CD4-positive, alpha-beta T cell treated with Interleukin-21 for 1 hour (primary cell): ENCODE data around the gene TEN1.
A peak's percentile ranks its signal among the peaks of the same experiment; 100 is the strongest.
"Not testable (repeated sequence)": the region's sequence is repeated elsewhere in the genome, so short reads cannot be mapped to it uniquely, and the experiment has no call there.

ENCODE experiments used
- DNase-seq: peaks from one replicate; pipeline ENCODE4 v3.0.0-alpha.2; 2020

Gene TEN1

DNA sequence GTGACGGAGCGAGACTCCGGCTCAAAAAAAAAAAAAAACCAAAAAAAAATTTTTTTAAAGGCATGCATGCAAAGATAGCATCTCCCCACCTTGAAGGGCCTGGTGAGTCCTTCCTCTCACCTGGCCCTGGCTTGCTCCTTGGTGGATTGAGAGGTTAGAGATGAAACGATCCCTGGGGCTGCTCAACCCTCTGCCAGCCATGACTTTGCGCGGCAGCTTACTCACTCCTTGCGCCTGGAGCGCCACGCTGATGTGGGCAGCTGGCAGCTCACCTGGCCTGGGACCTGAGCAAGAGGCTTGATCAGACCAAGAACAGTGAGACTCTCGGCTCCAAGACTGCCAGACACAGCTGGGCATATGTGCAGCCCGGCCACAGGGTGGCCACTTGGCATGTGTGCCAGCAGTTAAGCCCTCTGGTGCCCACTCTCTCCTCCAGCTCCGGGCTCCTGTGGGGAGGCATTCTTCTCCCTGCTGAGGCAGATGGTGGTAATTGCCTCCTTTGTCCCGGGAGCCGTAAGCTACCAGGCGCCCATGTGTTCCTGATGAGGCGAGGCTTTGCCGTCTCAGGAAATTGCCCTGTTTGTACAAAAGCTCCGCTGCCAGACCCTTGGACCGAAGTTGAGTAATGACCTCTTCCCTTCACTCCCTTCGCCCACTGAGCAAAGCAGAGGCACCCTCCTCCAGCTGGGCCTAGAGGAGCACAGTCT, 53.2 kb downstream of the TEN1 start:
- DNase-seq = no peak

DNA sequence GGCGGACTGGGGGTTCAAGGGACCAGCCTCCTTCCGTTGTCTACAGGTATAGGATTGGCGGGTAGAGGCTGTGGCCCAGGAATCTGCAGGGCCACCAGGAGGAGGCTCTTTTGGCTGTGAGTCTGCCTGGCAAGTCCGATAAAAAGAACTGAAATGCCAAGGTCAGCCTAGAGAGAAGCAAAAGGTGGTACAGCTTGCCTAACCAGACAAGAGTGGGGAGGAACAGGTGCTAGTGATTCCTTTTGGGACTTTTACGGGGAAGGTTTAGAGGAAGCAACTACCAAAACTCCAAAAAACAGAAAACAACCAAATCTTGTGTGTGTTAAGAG, 53.7 kb downstream of the TEN1 start:
- no peak for DNase-seq

DNA sequence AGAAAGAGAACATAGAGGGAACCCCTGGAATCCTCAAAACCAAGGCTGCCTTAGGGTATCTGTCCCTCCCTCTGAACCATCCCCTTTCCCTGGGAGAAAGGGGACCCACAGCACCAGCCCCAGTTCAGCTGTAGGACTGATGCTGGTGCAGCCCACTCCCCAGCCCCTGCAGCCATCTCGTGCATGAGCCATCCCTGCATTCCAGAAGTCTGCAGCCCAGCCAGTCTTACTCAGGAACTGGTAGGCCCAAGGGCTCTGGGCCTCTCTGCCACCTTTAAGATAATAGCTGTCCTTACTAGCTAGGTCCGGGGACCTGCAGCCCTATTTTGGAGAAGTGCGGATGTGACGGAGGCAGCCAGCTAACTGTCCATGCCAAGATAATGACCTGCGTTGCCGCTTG, 54.1 kb downstream of the TEN1 start:
- no peak for DNase-seq

DNA sequence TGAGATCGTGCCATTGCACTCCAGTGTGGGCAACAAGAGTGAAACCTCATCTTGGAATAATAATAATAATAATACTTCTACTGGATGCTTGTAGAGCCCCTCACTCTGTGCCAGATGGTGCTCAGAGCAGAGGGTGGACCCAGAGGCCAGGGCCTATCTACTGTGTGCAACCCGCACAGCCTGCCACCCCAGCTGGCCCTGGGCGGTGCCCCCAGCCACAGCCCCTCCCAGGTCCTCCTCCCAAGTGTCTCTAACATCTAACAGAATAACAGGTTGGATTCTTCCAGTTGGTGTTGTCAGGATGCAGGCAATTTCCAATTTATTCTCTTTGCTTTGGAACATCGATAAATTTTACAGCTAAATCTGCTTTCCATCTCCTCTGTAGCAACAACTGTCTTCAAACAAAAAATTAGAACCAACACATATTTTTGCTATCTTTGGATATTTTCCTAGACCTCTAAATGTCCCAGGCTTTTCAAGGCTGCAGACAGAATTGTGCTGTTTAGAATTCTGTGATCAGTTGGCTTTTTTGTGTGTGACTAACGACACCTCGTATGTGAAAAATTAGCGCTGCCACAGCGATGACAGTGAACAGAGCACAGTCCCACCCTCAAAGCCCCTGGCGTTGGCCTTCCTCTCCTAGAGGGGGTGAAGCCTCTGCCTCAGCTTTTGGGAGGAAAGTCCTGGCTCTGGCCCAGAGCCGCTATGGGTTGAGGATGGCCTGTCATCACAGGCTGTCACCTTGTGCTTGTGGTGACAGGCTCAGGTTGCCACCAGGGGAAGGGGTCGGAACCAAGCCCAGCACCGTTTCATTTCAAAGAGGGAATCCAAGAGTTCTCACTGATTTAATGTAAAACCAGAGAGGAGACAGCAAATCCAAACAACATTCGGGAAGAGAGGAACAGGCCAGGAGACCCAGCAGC, 55.6 kb downstream of the TEN1 start:
- DNase-seq = no peak

DNA sequence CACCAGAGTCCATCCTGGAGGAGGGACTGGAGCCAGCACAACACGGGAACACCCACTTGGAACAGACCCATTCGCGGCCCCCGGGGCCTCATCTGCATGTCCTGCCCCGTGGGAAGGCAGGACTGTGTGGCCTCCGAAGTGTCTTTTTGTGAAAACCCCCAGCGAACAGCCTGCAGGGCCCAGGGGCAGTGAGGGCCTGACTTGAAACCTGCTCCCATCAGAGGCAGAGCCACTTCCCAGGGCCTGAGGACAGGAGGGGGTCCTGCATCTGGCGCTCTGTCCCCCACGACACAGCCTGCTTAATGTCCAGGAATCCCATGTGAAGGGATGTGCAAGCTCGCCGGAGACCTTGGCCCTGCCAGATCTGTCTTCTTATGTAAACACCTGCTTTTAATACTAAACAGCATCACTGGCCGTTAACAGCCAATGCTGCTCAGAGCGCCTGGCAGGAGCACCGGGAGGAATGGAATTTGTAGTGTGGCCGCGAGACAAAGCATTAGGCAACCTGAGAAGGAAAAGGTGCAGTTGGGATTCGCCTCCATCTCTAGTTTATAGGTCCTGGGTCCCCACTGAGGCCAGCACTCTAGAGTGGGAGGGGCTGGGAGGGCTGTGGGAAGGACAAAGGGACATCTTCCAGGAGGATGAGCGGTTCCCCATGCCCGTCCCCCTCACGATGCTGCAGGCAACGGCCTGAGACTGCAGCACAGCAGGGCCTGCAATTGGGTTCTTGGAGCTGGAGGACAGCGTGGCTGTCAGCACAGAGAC, 57.6 kb downstream of the TEN1 start:
- no peak for DNase-seq

DNA sequence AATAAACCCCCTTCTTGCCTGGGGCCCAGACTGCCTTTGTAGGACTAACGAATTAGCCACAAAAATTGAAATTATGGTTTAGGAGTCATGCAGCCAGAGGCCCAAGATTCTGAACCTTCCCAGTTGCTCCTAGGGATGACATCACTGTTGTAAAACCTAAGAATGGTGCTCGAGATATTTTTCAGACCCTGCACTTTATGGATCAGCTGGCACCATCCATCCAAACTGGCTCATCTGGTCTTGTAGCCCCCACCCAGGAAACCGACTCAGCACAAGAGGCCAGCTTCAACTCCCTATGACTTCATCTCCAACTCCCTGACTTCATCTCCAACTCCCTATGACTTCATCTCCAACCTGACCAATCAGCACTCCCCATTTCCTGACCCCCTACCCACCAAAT, 59.0 kb downstream of the TEN1 start:
- DNase-seq = no peak

DNA sequence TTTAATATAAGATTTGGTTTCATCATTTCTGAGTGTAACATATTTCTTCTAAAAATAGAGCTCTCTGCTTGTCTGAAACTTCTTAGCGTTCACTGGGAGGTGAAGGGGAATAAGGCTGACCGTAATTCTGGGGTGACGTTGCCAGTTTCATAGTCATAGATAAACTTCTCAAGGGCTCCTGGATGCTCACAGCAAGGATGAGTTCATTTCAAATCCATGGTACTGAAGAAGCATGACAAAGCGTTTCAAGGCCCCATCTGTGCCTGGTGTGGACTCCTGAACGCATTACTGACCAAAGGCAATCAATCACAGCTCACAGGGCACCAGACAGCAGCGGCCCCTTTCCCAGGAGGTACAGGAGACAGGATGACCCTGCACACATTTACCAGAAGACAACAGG, 60.1 kb downstream of the TEN1 start:
- no peak for DNase-seq

DNA sequence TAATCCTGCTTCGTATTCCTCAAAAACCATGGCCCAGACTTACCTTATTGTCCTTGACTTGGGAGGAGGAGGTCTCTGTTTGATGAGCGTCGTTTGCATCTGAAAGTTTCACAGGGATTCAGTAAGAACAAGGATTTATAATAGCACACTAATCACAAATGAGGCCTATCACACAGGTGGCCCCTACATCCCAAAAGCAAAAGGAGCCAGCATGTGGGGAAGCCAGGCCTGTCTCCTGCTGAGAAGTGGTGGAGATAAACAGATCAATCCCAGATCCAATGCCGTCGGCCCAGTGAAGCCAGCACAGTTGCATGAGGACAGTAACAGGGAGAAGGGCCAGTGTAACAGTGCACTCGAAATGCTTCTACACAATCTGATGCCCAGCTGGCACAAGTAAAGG, 61.3 kb downstream of the TEN1 start:
- no peak for DNase-seq

DNA sequence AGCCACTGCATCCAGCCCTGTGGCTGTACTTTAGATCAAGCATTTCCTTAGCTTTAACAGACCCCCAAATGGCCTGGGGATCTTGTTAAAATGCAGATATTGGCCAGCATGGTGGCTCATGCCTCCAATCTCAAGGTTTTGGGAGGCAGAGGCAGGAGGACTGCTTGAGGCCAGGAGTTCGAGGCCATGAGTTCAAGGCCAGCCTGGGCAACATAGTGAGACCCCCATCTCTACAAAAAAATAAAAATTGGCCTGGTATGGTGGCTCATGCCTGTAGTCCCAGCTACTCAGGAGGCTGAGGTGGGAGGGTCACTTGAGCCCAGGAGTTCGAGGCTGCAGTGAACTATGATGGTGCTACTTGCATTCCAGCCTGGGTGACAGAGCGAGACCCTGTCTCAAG, 63.8 kb downstream of the TEN1 start:
- DNase-seq = not testable (repeated sequence)

DNA sequence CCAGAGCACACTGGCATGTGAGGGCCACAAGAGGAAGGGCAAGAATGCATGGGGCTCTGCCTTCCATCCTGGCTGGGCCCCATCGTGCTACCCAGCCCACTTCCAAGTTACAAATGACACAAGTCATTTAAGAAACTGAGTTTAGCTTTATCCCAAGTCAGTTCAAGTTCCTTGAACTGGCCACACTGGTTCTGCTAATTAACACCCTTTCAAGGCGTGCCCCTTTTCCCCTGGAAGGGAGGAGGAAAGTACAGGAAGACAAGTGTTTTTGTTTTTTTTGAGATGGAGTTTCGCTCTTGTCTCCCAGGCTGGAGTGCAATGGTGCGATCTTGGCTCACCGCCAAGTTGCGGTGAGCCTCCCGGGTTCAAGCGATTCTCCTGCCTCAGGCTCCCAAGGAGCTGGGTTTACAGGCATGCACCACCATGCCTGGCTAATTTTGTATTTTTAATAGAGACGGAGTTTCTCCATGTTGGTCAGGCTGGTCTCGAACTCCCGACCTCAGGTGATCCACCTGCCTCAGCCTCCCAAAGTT, 65.5 kb downstream of the TEN1 start:
- DNase-seq = not testable (repeated sequence)

DNA sequence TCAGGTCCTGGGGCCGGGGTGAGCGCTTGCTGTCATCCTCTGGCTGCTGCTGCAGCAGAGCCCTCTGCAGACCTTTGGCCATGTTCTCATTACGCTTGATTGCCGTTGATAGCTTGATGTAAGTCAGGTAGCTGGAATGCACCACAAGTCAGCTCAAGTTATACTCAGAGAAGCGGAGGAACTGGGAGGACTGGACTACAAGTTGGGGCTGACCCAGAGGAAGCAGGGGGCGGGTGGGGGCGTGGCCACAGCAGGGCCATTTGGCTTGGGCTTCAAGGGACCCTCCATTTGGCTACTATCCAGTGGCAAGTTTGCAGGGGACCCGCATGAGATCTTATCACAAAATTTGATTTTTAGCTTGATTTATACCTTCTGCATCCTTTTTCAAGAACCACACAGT, 67.0 kb downstream of the TEN1 start:
- DNase-seq = no peak

DNA sequence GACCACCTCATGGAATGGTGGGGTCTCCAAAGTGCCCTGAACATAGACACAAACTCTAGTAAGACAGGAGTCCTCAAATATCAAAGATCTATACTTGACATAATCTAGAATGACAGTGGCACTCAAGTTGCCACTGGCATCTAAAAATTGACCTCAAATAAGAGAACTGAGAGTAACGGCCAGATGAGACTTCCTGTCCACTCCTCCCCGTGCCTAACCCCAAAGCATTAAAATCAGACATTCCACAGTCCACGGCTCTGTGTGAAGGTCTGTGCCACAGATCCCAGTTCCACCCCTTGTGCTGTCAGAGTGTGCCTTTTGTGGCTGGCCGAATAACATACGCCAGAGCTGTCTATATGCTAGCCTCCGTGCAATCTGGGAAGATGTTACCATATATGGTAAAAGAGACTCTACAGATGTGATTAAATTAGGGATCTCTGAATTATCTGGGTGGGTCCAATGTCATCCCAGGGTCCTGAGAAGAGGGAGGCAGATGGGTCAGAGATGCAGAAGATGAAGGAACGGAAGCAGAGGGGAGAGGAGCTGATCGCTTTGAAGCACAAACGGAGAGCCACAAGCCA, 69.1 kb downstream of the TEN1 start:
- DNase-seq = no peak

DNA sequence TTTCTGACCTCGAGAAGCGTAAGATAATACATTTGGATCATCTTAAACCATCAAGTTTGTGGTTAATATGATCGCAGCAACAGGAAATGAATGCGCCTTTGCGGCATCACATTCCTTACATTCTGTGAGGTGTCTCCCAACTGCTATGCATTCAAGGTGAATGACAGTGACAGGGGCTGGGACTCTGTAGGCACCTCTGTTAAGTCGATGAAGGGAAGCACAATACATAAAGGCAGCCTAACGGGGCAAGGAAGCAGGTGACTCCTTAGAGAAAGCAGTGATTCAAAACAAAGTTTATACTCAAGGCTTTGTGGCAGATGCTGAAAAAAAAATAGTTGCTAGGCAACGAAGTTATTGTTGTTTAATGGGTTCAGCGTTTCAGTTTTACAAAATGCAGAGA, 69.7 kb downstream of the TEN1 start:
- peak; percentile 35 for DNase-seq

DNA sequence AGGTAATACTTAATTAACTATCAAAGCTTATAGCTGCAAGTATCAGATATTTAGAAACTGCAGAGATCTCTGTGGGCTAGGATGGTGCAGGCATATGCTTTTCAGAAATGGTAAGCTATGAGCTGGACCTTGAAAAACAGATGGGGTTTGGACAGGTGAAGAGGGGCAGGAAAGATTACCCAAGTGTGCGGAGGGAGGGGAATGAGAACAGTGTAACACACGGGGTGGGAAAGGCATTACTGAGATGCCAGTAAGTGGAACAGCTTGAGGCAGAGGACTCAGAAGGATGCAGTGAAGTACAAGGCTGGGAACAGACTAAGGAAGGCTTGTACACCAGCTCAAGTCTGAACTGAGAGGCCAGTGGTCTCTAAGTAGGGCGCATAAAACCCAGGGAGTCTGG, 70.2 kb downstream of the TEN1 start:
- no peak for DNase-seq

DNA sequence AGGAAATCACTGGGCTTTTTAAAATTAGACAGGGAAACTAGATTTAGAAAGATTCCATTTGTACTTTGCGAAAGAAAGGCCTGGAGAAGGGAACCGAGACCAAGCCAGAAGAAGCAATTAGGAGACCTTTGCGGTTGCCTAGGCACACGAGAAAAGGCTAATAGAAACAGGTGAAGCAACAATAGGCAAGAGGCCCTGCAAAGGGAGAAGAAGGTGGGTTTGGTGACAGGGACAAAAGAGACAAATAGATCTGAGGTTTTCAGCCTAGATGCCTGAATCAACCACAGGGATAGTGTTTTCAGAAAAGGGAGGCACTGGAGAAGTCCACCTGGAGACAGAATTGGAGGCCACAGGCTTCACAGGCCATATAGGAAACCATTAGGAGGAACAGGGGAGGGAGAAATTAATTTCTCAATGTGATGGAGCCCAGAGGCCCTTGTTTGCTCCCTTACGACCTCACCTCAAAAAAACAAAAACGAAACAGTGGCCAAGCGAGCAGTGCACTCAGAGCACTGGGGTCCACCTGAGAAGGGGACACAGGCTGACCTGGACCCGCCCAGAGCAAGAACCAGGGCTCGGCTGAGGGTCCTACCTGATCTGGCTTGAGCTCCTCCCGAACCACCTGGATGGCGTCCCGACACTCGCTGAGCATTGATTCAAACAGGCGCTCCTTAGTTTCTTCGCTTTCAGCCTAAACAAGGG, 70.9 kb downstream of the TEN1 start:
- no peak for DNase-seq
